ENCODE measurements around the gene STAG2.
"Not testable (repeated sequence)": the region's sequence is repeated elsewhere in the genome, so short reads cannot be mapped to it uniquely, and the experiment has no call there.

GRCh38 chrX:124104512-124104911 lies 143.0 kb downstream of the STAG2 start:
- not testable (repeated sequence) for TF ChIP-seq POLR2AphosphoS5 (IDR thresholded peaks at IDR 0.05; ENCODE audit: low read depth, low read length); POLR2A (IDR thresholded peaks at IDR 0.05; ENCODE audit: low read depth, low read length); TAF1 (IDR thresholded peaks at IDR 0.05; ENCODE audit: borderline replicate concordance, low read depth, low read length)
